ENCODE data around the gene CRACR2A.

CRACR2A gene

DNA sequence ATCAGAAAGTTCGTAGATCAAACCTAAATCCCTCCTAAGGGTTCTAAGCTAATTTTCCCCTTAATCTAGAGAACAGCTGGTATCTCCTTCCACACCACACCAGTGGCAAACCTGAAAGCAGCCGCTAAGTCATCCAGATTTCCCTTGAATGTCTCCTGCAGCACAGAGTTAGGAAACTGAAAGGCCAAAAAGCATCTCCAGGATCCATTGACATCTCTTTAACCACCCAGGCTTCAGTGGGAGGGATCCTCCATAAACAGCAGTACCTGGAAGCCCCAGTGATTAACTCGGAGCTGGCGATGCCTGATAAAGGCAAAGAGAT, 47.6 kb downstream of the CRACR2A start:
- no peak overlapping the region for H3K4me3 ChIP-seq (replicated peaks; ENCODE audit: low read depth, low read length)
- no peak for DNase-seq (ENCODE audit: extremely low read depth, low read depth)
- no peak for TF ChIP-seq CTCF (IDR thresholded peaks at IDR 0.05; ENCODE audit: low read depth, low read length, missing control alignments)

- no peak for DNase-seq (ENCODE audit: extremely low read depth, low read depth)
- no peak overlapping the region for H3K4me3 ChIP-seq (replicated peaks; ENCODE audit: low read depth, low read length)
- no peak for TF ChIP-seq CTCF (IDR thresholded peaks at IDR 0.05; ENCODE audit: low read depth, low read length, missing control alignments)
These were observed 48.2 kb downstream of the CRACR2A start for GRCh38 chr12:3704512-3705353.

GRCh38 chr12:3700861-3701260, 52.0 kb downstream of the CRACR2A start:
- no peak overlapping the region for H3K4me3 ChIP-seq (replicated peaks; ENCODE audit: low read depth, low read length)
- DNase-seq (ENCODE audit: extremely low read depth, low read depth), result no peak
- TF ChIP-seq CTCF (IDR thresholded peaks at IDR 0.05; ENCODE audit: low read depth, low read length, missing control alignments), result no peak

DNA sequence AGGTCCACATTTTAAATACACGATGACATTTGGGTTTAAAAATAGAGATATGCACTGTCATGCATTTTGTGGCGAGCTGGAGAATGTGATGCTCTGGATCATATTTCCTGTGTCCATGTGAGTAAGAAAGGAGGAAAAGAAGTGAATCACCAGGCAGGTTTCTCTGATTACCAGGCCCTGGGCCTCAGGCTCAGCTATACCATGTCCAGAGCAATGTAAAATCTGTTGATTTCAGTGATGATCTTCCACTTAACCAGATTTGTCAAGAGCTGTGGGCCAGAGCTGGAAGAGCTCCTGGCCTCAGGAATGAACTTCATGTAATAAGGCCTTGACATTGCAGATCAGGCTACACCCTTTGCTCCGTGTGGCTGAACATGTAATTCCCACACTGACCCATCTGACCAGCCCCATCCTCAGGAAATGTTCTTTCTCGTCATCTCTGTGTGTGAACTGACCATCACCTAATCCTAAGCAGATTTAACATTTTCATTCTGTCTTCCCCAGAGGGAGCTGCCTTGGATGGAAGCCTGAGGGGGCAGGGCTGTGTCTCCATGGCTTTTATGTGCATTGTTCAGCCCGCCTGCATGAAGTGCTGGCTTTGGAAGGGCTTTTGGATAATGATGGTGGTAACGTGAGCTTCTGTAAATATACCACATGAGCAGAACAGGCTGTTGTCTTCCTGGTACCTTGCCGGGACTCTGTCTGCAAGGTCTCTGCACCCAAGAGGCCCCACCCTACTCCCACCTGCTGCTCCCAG, 54.5 kb downstream of the CRACR2A start:
- H3K4me3 ChIP-seq (replicated peaks; ENCODE audit: low read depth, low read length), result no peak overlapping the region
- DNase-seq (ENCODE audit: extremely low read depth, low read depth), result peak; percentile 87
- no peak for TF ChIP-seq CTCF (IDR thresholded peaks at IDR 0.05; ENCODE audit: low read depth, low read length, missing control alignments)

- TF ChIP-seq CTCF (IDR thresholded peaks at IDR 0.05; ENCODE audit: low read depth, low read length, missing control alignments), result no peak
- no peak for DNase-seq (ENCODE audit: extremely low read depth, low read depth)
- H3K4me3 ChIP-seq (replicated peaks; ENCODE audit: low read depth, low read length), result no peak overlapping the region
These were observed 55.5 kb downstream of the CRACR2A start for GRCh38 chr12:3697311-3697870.

DNA sequence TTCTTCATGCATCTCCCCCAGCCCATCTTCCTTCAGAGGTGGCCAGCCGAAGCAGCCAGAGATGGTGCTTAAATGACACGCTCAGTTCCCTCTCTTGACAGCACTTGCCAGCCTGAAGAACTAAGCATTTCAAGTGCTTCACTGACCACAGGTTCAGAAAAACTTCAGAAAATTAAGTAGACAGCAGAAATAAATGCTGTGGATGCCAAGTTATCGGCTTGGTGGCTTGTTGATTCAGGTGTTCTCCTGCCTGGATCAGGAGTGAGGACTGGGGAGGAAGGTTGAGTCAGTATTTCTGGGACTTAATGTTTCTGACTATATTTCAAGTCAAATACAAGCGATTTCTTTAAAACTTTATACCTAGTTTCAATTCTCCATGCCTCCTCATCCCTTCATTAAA, 58.2 kb downstream of the CRACR2A start:
- no peak for DNase-seq (ENCODE audit: extremely low read depth, low read depth)
- no peak overlapping the region for H3K4me3 ChIP-seq (replicated peaks; ENCODE audit: low read depth, low read length)
- no peak for TF ChIP-seq CTCF (IDR thresholded peaks at IDR 0.05; ENCODE audit: low read depth, low read length, missing control alignments)
